SU-DHL-6 (cell line): ENCODE measurements around the gene GORASP1.

Source experiments
- H2AFZ ChIP-seq: fragments of 200-600 bp; sonication (generic); 2 replicates; pipeline ENCODE4 v1.6.1; 2014; ENCODE audit warnings: low read depth, mild to moderate bottlenecking, moderate library complexity, mixed read lengths, antibody characterized with exemption, low read length; ENCODE audit not compliant: severe bottlenecking
- H3F3A ChIP-seq: fragments of 200-600 bp; shearing (Covaris generic); 2 replicates; pipeline ENCODE4 v1.6.0; 2016; ENCODE audit warnings: antibody characterized with exemption, mild to moderate bottlenecking; ENCODE audit not compliant: insufficient read depth
- H3K27ac ChIP-seq: fragments of 200-600 bp; sonication (generic); 2 replicates; pipeline ENCODE4 v1.5.1; 2016; ENCODE audit warnings: low read depth, mild to moderate bottlenecking, low read length, moderate library complexity, mixed read lengths
- H3K27me3 ChIP-seq: fragments of 200-600 bp; sonication (generic), shearing (Covaris generic); 2 replicates; pipeline ENCODE4 v1.6.0; 2014; ENCODE audit warnings: mild to moderate bottlenecking, low read length
- H3K36me3 ChIP-seq: fragments of 200-600 bp; sonication (generic); 2 replicates; pipeline ENCODE4 v1.6.1; 2014; ENCODE audit warnings: mild to moderate bottlenecking, low read length, mixed read lengths
- H3K4me2 ChIP-seq: fragments of 300-600, 200-600 bp; shearing (Covaris generic), sonication (generic); 2 replicates; pipeline ENCODE4 v1.6.0; 2014; ENCODE audit warnings: low read length, low read depth, mild to moderate bottlenecking; ENCODE audit not compliant: poor library complexity, severe bottlenecking
- H3K4me3 ChIP-seq: fragments of 200-600 bp; sonication (generic); 2 replicates; pipeline ENCODE4 v1.5.1; 2014; ENCODE audit warnings: antibody characterized with exemption, low read length, mild to moderate bottlenecking, mixed read lengths; ENCODE audit not compliant: insufficient read depth, poor library complexity, severe bottlenecking
- H3K79me2 ChIP-seq: fragments of 200-600 bp; sonication (generic); 2 replicates; pipeline ENCODE4 v1.6.1; 2014; ENCODE audit warnings: mild to moderate bottlenecking, low read length, moderate library complexity; ENCODE audit not compliant: insufficient read depth
- H3K9ac ChIP-seq: fragments of 200-600 bp; sonication (generic); 2 replicates; pipeline ENCODE4 v1.7.0; 2014; ENCODE audit warnings: mild to moderate bottlenecking, low read length
- H3K9me2 ChIP-seq: fragments of 200-600 bp; sonication (generic); replicated peaks from 2 replicates; pipeline ENCODE4 v1.6.1; 2014; ENCODE audit warnings: low read length; ENCODE audit not compliant: insufficient read depth
- H3K9me3 ChIP-seq: fragments of 200-600 bp; sonication (generic); 2 replicates; pipeline ENCODE4 v1.6.1; 2014; ENCODE audit warnings: low read length, mixed read lengths; ENCODE audit not compliant: insufficient read depth
- H4K20me1 ChIP-seq: fragments of 200-600 bp; sonication (generic); 2 replicates; pipeline ENCODE4 v1.6.1; 2014; ENCODE audit warnings: low read depth, mild to moderate bottlenecking, antibody characterized with exemption, low read length, moderate library complexity, mixed read lengths
- CTCF ChIP-seq: fragments of 200-600 bp; sonication (generic); IDR thresholded peaks from one replicate; pipeline ENCODE4 v1.5.1; 2017; ENCODE audit warnings: antibody characterized with exemption, mild to moderate bottlenecking, low read length, moderate library complexity; ENCODE audit not compliant: insufficient read depth, poor library complexity, severe bottlenecking
- EZH2phosphoT487 ChIP-seq: fragments of 200-600 bp; sonication (generic), shearing (Covaris generic); conservative IDR thresholded peaks from 2 replicates; pipeline ENCODE4 v1.6.1; 2018; ENCODE audit warnings: mild to moderate bottlenecking, antibody characterized with exemption, low read length, moderate library complexity, mixed read lengths

Gene GORASP1

GRCh38 chr3:39136533-39137434 lies 29.4 kb upstream of the GORASP1 start:
- H3K4me2 ChIP-seq, result no peak overlapping the region
- no peak overlapping the region for H2AFZ ChIP-seq
- H3K9ac ChIP-seq, result no peak overlapping the region
- no peaks in the 10 kb centered on the region for H3F3A ChIP-seq
- H3K9me2 ChIP-seq, result no peaks in the 10 kb centered on the region
- no peaks in the 10 kb centered on the region for H4K20me1 ChIP-seq
- no peak overlapping the region for H3K27ac ChIP-seq
- no peaks in the 10 kb centered on the region for H3K9me3 ChIP-seq
- no peak for TF ChIP-seq CTCF
- TF ChIP-seq EZH2phosphoT487, result no peak
- no peaks in the 10 kb centered on the region for H3K79me2 ChIP-seq
- H3K27me3 ChIP-seq, result no peaks in the 10 kb centered on the region
- no peaks in the 10 kb centered on the region for H3K36me3 ChIP-seq
- no peak overlapping the region for H3K4me3 ChIP-seq

- Histone ChIP-seq H4K20me1 (no peaks in the 10 kb centered on the region), H2AFZ (no peak overlapping the region), H3K9me3 (no peaks in the 10 kb centered on the region), H3K36me3 (no peaks in the 10 kb centered on the region), H3K27ac (no peak overlapping the region), H3K4me2 (no peak overlapping the region), H3K4me3 (no peak overlapping the region), H3K9ac (no peak overlapping the region), H3K9me2 (no peaks in the 10 kb centered on the region), H3K27me3 (no peaks in the 10 kb centered on the region), H3F3A (no peaks in the 10 kb centered on the region), H3K79me2 (no peaks in the 10 kb centered on the region)
- no peak for TF ChIP-seq EZH2phosphoT487
- TF ChIP-seq CTCF, result no peak
Measured at GRCh38 chr3:39135170-39135805, 27.9 kb upstream of the GORASP1 start.

DNA sequence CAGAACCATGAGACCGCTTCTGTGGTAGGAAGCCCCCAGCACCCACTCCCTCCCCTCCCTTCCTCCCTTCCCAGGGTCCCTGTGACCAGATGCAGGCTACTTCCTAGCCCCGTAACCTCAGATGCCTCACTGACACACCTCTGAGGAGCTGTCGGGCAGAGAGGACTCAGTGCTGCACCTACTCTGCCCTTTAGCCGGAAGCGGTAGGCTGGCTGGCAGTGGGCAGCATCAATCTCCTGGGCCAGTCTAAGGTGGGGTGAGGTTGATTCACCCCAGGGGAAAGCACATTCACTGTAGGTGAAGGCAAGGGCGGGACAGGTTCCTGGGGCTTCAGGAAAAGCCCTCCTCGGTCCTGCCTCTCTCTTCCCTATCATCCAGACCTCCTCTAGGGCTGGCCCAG lies 26.9 kb upstream of the GORASP1 start:
- Histone ChIP-seq H2AFZ (no peak overlapping the region), H3F3A (no peaks in the 10 kb centered on the region), H3K4me2 (no peak overlapping the region), H3K9ac (no peak overlapping the region), H3K27ac (no peak overlapping the region), H3K4me3 (no peak overlapping the region), H3K9me2 (no peaks in the 10 kb centered on the region), H3K9me3 (no peaks in the 10 kb centered on the region), H3K79me2 (no peaks in the 10 kb centered on the region), H4K20me1 (no peaks in the 10 kb centered on the region), H3K36me3 (no peaks in the 10 kb centered on the region), H3K27me3 (no peaks in the 10 kb centered on the region)
- TF ChIP-seq CTCF, result no peak
- TF ChIP-seq EZH2phosphoT487, result no peak
